GM10266 (cell line): ENCODE measurements around the gene CBLB.

ENCODE experiments used
- DNase-seq: peaks from one replicate; pipeline ENCODE4 v3.0.0; 2012; ENCODE audit errors: extremely low spot score
- TF ChIP-seq, protein P1 (sequence below): IDR thresholded peaks from 2 replicates; pipeline ENCODE4 v1.5.1; 2012; ENCODE audit warnings: mild to moderate bottlenecking, low read depth; ENCODE audit not compliant: control insufficient read depth, insufficient read depth; ENCODE audit errors: missing control alignments

The CBLB gene

DNA sequence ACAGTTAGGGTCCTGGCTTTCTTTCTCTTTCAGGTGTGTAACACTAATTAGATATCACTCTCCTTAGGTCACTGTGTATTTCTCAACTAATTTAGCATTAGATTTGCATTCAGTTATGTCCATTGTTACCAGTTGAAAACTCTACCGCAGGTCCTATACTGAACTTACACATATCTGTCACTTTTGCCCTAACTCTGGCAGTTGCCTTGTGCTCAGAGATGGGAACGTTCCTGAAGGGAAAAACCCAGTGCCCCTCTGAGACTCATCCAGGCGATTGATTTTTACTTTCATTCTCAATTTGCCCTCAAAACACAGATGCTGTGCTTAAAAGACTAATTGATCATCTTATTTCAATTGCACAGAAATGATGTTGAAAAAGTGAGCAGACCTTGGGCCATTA lies 253.0 kb downstream of the CBLB start:
- no peak for DNase-seq
- TF ChIP-seq, protein P1, sequence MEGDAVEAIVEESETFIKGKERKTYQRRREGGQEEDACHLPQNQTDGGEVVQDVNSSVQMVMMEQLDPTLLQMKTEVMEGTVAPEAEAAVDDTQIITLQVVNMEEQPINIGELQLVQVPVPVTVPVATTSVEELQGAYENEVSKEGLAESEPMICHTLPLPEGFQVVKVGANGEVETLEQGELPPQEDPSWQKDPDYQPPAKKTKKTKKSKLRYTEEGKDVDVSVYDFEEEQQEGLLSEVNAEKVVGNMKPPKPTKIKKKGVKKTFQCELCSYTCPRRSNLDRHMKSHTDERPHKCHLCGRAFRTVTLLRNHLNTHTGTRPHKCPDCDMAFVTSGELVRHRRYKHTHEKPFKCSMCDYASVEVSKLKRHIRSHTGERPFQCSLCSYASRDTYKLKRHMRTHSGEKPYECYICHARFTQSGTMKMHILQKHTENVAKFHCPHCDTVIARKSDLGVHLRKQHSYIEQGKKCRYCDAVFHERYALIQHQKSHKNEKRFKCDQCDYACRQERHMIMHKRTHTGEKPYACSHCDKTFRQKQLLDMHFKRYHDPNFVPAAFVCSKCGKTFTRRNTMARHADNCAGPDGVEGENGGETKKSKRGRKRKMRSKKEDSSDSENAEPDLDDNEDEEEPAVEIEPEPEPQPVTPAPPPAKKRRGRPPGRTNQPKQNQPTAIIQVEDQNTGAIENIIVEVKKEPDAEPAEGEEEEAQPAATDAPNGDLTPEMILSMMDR, result no peak

DNA sequence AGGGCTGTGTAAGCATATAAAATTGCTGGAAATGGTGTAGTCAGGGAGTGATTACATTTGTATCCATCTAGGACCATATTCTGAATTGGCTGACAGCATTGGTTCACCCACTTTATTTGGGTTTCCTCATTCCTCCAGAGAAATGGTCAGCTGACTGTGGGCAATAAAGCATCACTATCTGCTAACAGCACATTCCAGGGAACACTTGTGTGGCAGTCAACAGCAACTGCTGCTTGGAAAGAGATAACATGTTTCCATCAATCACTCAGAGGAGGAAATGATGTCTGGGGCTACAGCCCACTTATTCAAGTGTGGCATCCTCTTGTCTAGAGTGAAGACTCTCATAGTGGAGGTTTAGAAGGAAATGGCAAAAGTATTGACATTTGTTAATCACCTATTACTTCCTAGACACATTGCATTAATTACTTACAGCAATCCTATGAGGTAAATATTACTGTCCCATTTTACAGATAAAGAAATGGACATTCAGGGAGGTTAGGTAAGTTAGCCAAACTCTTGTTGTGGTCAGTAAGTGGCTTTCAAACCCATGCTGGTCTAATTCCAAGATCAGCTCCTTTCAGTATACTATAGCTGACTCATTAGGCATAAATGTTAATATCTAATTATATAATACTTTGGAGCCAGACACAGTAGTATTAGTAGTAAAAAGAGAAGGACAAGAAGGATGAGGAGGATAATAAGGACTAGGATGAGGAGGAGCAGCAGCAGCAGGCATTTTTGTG lies 254.4 kb downstream of the CBLB start:
- TF ChIP-seq, protein P1, result no peak
- DNase-seq, result no peak

DNA sequence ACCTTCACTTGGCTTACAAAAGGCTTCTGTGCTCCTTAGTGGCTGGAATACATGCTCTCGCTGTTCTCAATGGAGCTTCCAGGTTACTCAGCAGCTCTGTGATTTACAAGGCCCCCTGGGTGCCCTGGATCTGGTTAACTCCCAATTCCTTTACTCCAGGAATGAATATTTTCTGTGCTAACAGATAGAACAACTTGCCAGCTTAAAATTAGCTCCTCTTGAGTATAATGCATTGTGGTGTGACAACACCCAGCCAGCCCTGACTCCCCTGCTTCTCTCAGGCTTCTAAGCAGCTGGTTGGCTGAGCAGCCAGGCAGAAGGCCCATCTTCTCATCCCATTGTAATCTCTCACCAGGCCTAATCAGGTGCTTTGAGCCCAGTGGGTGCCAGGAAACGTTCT lies 255.7 kb downstream of the CBLB start:
- TF ChIP-seq, protein P1, result no peak
- no peak for DNase-seq

DNA sequence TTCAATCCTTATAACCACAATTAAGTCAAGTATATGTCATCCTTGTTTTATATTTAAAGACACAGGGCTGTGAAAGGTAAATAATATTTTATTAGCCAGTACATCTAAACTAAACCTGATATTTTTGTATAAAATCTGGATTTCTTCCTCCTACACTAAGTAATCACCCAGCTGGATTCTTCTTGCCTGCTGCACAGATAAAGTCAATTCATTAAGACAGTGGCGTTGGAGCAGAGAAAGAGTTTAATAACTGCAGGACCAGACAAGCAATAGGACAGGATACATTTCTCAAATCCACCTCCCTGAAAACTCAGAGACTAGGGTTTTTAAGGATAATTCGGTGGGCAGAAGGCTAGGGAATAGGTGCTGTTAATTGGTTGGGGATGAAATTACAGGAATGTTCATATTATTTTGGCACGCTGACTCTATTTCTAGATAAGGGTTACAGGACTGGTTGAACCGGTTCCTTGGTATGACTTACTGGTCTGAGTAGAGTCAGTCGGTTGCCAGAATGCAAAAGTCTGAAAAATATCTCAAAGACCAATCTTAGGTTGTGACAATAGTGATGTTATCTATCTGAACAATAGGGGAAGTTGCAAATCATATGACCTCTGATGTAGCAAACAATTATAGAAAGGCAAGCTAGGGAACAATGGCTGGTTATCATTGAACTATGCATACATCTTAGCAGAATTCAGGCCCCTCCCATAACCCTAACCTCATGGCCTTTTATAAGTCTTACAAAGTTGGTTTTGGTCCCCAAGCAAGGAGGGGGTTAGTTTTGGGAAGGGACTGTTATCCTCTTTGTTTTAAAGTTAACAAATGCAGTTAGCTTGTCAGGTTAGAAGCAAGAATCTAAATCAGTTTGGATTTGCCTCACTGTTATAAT lies 257.3 kb downstream of the CBLB start:
- TF ChIP-seq, protein P1, result no peak
- DNase-seq, result no peak

DNA sequence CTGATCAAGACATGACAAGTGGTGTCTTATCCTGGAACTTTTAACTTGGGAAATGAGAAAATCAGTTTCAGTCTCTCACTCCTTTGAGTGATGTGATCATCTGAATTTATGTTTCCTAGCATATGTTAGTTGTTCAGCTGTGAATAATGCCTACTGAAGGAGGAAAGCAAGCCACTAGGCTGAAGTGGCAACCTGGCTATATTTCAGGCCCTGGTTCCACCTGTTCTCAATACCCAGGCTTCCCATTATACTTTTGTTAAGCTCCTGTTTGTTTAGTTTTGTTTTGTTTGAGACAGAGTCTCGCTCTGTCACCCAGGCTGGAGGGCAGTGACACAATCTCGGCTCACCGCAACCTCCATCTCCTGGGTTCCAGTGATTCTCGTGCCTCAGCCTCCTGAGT lies 258.3 kb downstream of the CBLB start:
- TF ChIP-seq, protein P1, result no peak
- DNase-seq, result no peak

DNA sequence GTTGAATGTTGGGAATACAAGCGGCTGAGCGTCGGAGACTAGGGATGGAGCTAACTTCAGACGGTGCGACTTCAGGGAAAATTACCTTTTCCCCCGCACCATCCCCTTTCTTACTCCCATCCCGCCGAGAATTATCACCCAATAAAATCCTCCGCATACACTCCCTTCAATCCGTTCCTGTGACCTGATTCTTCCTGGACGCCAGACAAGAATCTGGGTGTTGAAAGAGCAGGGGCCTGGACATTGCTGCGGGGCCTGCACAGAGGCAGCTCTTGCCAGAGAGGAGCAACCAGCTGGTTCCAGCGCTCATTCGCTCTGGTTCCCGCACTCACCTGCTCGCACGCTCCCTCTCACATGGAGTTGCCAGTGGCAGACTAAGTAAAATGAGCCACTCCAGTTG lies 260.2 kb downstream of the CBLB start:
- DNase-seq, result no peak
- TF ChIP-seq, protein P1, result no peak

DNA sequence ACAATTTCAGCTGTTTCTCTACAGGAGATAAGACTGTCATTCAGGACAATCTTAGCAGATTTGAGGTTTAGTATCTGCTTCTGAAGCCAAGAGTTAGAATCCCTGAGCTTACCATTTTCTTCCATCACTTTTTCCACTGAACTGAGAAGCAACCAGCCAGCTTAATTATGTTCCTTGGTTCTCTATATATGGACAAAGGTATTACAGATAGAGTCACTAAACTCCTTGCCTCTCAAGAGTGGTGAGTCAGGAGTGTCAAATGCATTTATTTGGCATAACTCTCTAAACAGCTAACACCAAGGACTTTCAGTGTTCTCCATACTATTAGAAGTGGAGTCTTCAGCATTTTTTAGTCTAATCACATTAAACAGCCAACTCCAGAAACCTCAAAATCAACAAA lies 262.8 kb downstream of the CBLB start:
- TF ChIP-seq, protein P1, result no peak
- no peak for DNase-seq
